Left renal cortex interstitium (tissue), 4 donors: ENCODE data around the gene PCGF3. TPM values are rescaled to one million over a fixed set of nuclear protein-coding genes. Genes with fewer than 3 reads are reported as not detected.
"Not testable (repeated sequence)": the region's sequence is repeated elsewhere in the genome, so short reads cannot be mapped to it uniquely, and the experiment has no call there.

Experiments used
- DNase-seq, 4 donors: peaks; one replicate each; pipeline ENCODE4 v3.0.0-alpha.2; 2013; ENCODE audit warnings: low read depth in 4 of 4, low spot score in 2 of 4, missing footprints in 1 of 4
- polyA plus RNA-seq, 4 donors: library from polyadenylated mRNA; unstranded; fragments of 120-200 nt; gene quantifications; one replicate each; pipeline ENCODE4 v1.2.1, GENCODE V29; 2013; ENCODE audit not compliant: insufficient read length in 4 of 4

PCGF3 gene
- polyA plus RNA-seq, 4 donors, result 56.8 to 102 (median 81.9) TPM

- DNase-seq, result no peak
These were observed 15.9 kb downstream of the PCGF3 start for GRCh38 chr4:721261-722168.

- no peak for DNase-seq
These were observed 16.6 kb downstream of the PCGF3 start for GRCh38 chr4:722169-722725.

- DNase-seq, result no peak
These were observed 17.3 kb downstream of the PCGF3 start for GRCh38 chr4:722851-723360.

GRCh38 chr4:723751-724530 is 18.3 kb downstream of the PCGF3 start:
- DNase-seq, result no peak

GRCh38 chr4:725391-726234 is 20.0 kb downstream of the PCGF3 start:
- DNase-seq, result no peak

- DNase-seq, result no peak
These were observed 20.7 kb downstream of the PCGF3 start for GRCh38 chr4:726235-726787.

GRCh38 chr4:726838-727237 is 21.2 kb downstream of the PCGF3 start:
- no peak for DNase-seq

- no peak for DNase-seq
These were observed 21.9 kb downstream of the PCGF3 start for GRCh38 chr4:727576-727975.

GRCh38 chr4:729336-730315 is 24.0 kb downstream of the PCGF3 start:
- DNase-seq, result no peak

GRCh38 chr4:730511-730910 is 24.9 kb downstream of the PCGF3 start:
- DNase-seq, result no peak

GRCh38 chr4:730946-731904 is 25.6 kb downstream of the PCGF3 start:
- not testable (repeated sequence) for DNase-seq

- not testable (repeated sequence) for DNase-seq
These were observed 26.3 kb downstream of the PCGF3 start for GRCh38 chr4:731954-732353.

GRCh38 chr4:732486-732885 is 26.9 kb downstream of the PCGF3 start:
- no peak for DNase-seq

- no peak for DNase-seq
These were observed 27.4 kb downstream of the PCGF3 start for GRCh38 chr4:732911-733630.

GRCh38 chr4:733631-733980 is 28.0 kb downstream of the PCGF3 start:
- DNase-seq, result no peak

GRCh38 chr4:734075-734474 is 28.4 kb downstream of the PCGF3 start:
- no peak for DNase-seq

GRCh38 chr4:734951-735350 is 29.3 kb downstream of the PCGF3 start:
- no peak for DNase-seq
